HG03442 (cell line): ENCODE results near the gene SEC14L2.
"Not testable (repeated sequence)": the region's sequence is repeated elsewhere in the genome, so short reads cannot be mapped to it uniquely, and the experiment has no call there.

ENCODE experiments used
- ATAC-seq: cut with Tn5 transposase; IDR thresholded peaks from one replicate; pipeline ENCODE4 v1.9.1; 2021; ENCODE audit warnings: mild to moderate bottlenecking, moderate library complexity; ENCODE audit not compliant: unreplicated experiment

SEC14L2 gene

GRCh38 chr22:30452861-30453260, 56.0 kb downstream of the SEC14L2 start:
- ATAC-seq = no peak

GRCh38 chr22:30453731-30454510, 57.1 kb downstream of the SEC14L2 start:
- ATAC-seq = no peak

GRCh38 chr22:30455075-30455840, 58.4 kb downstream of the SEC14L2 start:
- ATAC-seq = no peak

GRCh38 chr22:30457981-30458380, 61.2 kb downstream of the SEC14L2 start:
- no peak for ATAC-seq

GRCh38 chr22:30459181-30460052, 62.6 kb downstream of the SEC14L2 start:
- ATAC-seq = no peak

- ATAC-seq = no peak
Measured at GRCh38 chr22:30460147-30460546, 63.3 kb downstream of the SEC14L2 start.

- not testable (repeated sequence) for ATAC-seq
Measured at GRCh38 chr22:30460555-30460954, 63.7 kb downstream of the SEC14L2 start.

- ATAC-seq = no peak
Measured at GRCh38 chr22:30469165-30469564, 72.3 kb downstream of the SEC14L2 start.

GRCh38 chr22:30470655-30471054, 73.8 kb downstream of the SEC14L2 start:
- ATAC-seq = no peak

- no peak for ATAC-seq
Measured at GRCh38 chr22:30471616-30472318, 74.9 kb downstream of the SEC14L2 start, which contains the start of gene SEC14L3. Gene SEC14L3, minus strand, starts transcription at chr22:30472017. Its CDS starts 59 bp downstream, at chr22:30471958.

- ATAC-seq = no peak
Measured at GRCh38 chr22:30472994-30473720, 76.3 kb downstream of the SEC14L2 start.

GRCh38 chr22:30474121-30474520, 77.3 kb downstream of the SEC14L2 start:
- ATAC-seq = no peak
